ENCODE results near the gene EHBP1.

DNA sequence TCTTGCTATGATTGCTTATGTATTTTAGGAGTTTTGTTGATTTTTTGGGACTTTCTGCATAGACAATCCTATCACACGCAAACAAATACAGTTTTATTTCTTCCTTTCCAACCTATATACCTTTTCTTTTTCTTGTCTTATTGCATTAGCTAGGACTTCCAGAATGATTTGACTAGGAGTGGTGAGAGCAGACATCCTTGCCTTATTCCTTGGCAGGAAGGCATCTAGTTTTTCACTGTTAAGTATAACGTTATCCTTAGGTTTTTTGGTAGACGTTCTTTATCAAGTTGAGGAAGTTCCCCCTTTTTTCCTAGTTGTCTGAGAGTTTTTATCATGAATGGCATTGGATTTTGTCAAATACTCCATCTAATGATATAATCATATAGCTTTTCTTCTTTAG lies 25.8 kb downstream of the EHBP1 start:
- TF ChIP-seq, protein P1, sequence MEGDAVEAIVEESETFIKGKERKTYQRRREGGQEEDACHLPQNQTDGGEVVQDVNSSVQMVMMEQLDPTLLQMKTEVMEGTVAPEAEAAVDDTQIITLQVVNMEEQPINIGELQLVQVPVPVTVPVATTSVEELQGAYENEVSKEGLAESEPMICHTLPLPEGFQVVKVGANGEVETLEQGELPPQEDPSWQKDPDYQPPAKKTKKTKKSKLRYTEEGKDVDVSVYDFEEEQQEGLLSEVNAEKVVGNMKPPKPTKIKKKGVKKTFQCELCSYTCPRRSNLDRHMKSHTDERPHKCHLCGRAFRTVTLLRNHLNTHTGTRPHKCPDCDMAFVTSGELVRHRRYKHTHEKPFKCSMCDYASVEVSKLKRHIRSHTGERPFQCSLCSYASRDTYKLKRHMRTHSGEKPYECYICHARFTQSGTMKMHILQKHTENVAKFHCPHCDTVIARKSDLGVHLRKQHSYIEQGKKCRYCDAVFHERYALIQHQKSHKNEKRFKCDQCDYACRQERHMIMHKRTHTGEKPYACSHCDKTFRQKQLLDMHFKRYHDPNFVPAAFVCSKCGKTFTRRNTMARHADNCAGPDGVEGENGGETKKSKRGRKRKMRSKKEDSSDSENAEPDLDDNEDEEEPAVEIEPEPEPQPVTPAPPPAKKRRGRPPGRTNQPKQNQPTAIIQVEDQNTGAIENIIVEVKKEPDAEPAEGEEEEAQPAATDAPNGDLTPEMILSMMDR (IDR thresholded peaks at IDR 0.05; ENCODE audit: low read length) = no peak
- no peak for TF ChIP-seq EZH2 (IDR thresholded peaks at IDR 0.05; ENCODE audit: borderline replicate concordance, low read length)
